ENCODE results near the gene NIF3L1.
A peak's percentile ranks its signal among the peaks of the same experiment; 100 is the strongest.

NIF3L1 gene, protein sequence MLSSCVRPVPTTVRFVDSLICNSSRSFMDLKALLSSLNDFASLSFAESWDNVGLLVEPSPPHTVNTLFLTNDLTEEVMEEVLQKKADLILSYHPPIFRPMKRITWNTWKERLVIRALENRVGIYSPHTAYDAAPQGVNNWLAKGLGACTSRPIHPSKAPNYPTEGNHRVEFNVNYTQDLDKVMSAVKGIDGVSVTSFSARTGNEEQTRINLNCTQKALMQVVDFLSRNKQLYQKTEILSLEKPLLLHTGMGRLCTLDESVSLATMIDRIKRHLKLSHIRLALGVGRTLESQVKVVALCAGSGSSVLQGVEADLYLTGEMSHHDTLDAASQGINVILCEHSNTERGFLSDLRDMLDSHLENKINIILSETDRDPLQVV

DNA sequence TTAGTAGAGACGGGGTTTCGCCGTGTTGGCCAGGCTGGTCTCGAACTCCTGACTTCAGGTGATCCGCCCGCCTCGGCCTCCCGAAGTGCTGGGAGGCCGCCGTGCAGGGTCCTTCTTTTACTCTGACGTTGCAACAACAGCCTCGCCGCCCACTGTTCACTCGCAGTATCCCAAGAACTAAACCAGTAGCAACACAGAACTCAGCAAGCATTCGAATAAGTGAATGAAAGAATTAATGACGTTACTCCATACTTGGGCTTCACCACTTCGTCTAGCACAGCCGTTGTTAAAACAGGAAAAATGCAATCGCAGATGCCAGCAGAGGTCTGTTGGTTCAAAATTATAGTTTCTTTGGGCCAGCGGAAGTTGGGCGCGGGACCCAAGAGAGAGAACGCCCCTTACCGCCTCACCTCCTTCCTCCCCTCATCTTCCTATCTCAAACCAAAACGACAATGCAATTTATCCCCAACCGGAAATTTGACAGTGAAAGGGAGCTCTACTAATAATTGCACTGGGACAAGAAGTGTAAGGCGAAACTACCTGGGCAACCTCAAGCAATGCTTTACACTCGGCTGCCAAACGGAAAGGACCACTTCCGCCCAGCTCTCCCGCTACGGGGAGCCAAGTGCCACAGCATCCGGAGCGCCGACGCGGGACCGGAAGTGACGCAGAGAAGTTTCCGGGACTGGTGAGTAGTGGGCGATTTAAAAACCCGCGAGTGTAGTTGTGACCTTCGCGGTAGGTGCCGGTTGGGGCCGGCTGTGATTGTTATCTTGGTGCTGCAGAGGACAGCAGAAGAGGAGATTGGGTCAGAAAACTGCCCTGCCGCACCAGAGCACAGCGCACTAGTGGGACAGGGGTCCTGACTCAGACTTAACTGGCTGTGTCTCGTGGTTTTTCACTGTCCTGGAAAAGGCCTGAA lies at the start of gene NIF3L1, which contains the start of gene PPIL3:
TSS of gene NIF3L1 (plus strand) at position 668 of the 922 bp plus-strand sequence. CDS start 2,573 bp downstream, outside the sequence.
TSS of gene PPIL3 (minus strand) at position 374 of the 922 bp plus-strand sequence. CDS start 1,462 bp downstream, outside the sequence.
- peak; percentile 99 for DNase-seq

DNA sequence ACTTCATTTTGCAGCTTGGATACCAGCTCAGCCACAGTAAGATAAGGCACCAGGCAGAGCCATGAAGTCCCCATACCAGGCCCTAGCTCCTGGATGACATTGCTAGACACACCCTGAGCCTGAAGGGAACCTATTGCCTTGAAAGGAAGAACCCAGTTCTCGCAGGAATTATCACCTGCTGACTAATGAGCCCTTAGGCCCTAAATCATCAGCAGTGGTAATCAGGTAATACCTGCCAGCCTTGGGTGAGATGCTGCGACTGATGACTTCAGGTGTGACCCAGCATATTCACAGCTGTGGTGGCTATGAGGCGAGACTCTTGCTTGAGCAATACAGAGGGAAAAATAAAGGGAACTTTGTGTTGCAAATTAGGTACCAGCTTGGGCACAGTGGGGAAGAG lies 49.7 kb upstream of the NIF3L1 start:
- DNase-seq = no peak

DNA sequence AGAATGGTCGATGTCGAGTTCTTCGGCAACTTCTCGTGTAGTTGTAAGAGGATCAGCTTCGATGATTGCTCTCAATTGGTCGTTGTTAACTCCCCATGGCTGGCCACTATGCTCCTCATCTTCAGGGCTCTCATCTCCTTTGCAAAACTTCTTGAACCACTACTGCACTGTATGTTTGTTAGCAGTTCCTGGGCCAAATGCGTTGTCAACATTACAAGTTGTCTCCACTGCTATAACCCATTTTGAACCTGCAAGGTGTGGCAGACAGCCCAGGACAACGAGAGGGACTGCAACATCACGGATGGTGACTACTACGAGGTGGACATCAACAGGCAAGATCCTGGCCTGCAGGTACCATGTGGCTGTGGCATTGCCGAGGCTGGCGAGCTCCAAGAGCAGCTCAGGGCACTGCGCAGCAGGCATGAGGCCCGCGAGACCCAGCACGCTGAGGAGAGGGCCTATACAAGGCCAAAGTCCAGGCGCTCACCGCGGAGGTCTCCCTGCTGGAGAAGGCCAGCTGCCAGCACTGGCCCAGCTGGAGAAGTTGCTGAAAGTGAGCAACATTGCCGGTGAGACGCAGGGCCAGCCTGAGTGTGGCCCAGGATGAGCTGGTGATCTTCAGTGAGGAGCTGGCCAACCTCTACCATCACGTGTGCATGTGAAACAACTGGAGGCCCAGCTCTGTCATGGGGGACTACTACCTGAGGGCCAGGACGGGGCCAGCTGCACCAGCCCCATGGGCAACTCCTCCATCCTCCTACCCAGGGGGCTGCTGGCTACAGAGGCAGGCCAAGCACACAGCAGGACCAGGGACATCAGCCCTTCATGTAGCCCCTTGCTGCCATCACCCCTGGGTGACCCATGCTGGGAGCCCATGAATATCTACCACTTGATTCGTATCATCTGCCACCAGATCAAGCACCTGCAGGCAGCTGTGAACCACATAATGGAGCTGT lies 44.9 kb upstream of the NIF3L1 start:
- DNase-seq = no peak

DNA sequence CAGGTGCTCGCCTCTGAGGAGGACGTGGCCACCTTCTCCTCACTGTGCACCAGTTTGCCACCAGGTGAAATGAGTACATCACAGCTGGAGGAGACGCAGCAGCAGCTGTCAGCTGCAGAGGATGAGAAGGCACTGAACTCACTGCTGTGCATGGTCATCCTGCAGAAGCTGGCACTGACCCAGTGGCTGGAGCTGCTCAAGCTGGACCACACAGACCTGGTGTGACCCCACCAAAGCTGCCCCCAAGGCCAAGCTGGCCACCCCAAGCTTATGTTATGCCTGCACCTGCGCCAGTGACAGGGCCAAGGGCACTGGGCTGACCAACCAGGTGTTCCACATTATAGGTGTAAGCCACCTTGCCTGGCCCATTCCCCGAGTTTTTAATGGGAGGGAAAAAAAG lies 44.0 kb upstream of the NIF3L1 start:
- DNase-seq = no peak

DNA sequence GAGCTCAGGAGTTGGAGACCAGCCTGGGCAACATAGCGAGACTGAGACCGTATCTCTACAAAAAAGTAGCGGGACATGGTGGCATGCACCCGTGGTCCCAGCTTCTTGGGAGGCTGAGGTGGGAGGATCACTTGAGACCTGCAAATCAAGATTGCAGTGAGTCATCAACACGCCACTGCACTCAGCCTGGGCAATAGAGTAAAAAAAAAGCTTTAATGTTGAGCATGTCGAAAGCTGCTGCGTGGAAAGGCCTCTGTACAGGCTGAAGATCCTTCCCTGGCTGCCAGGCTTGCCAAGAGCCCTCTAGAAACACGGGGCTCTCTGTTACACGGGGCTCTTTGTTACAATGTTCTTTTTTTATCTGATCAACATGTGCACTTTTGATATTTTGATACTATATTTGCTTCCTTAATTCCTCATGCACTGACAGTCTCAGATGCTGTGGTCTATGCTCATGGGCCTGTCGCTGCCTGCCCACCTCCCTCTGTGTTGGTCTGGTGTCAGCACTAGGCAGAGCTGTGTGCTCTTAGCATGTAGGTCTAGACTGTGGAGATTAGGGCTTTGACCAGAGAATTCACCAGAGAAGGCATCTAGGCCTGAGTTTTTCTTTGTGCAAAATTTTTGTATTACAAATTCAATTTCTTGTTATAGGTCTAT lies 43.4 kb upstream of the NIF3L1 start:
- DNase-seq = no peak

DNA sequence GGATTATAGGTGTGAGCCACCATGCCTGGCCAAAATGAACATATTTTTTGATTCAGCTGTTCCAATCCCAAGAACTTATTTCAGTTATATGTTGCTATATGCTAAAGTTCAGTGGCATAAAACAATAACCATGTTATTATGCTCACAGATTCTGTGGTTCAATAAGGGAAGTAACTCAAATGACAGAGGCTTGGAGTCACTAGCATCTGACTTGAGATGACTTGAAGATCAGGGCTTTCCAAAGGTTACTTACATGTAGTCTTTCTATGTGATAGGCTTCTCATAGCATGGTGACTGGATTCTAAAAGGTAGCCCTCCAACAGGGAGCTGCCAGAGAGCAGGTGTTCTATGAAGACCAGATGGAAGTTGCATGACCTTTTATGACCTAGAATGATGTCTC lies 41.9 kb upstream of the NIF3L1 start:
- no peak for DNase-seq

DNA sequence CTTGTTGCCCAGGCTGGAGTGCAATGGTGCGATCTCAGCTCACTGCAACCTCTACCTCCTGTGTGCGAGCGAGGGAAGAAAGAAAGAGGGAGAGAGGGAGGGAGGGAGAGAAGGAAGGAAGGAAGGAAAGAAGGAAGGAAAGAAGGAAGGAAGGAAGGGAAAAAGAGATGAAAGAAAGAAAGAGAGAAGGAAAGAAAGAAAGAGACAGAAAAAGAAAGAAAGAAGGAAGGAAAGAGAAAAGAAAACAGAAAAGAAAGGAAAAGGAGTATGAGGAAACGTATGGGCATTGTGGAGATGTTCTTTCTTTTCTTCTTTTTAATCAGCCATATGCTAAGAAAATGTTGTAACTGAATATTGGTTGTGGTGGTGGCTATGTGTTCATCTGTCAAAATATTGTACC lies 41.2 kb upstream of the NIF3L1 start:
- no peak for DNase-seq

DNA sequence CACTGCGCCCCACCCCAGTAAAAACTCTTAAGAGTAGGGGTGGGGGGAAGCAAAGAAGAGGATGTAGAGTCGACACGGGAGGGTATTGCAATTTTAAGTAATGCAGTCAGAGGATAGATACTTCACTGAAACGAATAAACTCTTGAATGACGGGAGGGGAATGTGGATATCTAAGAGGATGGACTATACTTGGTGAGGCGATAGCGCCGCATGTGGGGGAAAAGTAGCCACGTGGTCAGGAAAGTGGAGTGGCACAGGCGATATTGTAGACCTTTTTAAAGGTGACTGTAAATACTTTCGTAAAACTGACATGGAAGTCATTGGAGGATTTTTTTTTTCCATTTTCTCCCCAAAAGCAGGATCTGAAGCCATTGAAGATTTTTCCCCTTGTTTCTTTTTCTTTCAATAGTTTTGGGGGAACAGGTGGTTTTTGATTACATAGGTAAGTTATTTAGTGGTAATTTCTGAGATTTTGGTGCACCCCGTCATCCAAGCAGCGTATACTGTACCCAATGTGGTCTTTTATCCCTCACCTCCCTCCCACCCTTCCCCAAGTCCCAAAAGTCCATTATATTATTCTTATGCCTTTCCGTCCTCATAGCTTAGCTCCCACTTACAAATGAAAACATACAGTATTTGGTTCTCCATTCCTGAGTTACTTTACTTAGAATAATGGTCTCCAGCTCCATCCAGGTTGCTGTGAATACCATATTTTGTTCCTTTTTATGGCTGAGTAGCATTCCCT lies 38.5 kb upstream of the NIF3L1 start:
- DNase-seq = no peak

DNA sequence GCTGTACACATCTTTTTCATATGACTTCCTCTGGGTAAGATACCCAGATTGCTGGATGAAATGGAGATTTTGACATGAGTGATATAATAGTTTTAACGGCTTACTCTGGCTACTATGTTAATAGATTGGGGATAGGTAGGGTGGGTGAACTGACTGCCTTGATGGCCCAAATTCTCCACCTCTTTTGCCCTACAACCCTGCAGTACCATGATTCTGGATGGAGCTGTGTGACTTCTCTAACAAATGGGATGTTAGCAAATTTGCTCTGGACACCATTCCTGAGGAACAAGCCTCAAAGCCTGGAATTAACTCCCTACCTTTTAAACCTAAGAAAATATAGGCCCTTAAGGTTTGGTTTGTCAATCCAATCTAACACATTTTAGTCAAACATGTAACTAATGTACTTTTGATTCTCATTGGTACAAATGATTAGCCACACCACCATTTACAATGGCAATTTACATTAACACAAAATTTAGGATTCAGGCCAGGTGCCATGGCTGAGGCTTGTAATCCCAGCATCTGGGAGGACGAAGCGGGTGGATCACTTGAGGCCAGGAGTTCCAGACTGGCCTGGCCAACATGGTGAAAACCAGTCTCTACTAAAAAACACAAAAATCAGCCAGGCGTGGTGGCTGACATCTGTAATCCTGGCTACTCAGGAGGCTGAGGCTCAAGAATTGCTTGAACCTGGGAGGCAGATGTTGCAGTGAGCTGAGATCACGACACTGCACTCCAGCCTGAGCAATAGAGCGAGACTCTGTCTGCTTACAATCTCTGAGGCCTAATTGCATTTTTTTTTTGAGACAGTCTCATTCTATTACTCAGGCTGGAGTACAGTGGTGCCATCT lies 37.5 kb upstream of the NIF3L1 start:
- DNase-seq = no peak

DNA sequence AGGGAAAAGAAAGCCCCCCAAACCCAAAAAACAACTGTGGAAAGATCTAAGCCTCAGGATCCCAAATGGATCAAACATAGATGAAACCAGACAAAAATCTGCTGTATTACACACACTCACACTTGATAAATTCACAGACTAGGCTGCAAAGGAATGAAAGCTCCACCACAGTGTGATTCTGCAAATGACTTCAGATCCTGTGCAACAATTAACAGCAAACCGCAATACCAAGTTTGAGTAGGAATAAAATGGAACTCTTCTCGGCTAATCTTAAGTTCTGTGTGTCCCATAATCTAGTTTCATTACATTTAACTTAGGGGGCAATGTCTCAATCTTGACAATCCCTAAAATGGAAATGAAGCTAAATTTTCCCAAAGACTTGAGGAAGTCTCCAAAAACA lies 36.6 kb upstream of the NIF3L1 start:
- no peak for DNase-seq

DNA sequence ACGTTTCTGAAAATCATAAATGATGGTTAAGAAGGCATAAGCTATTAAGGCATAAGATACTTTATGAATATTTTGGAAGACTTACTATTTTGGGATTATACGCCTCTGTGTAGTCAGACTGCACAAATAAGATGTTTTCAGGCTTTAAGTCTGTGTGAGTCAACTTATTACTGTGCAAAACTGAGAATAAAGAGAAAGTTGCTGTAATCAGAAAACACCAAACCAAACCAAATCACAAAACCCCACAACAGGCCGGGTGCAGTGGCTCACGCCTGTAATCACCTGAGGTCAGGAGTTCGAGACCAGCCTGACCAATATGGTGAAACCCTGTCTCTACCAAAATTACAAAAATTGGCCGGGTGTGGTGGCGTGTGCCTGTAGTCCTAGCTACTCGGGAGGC lies 32.4 kb upstream of the NIF3L1 start:
- DNase-seq = no peak

DNA sequence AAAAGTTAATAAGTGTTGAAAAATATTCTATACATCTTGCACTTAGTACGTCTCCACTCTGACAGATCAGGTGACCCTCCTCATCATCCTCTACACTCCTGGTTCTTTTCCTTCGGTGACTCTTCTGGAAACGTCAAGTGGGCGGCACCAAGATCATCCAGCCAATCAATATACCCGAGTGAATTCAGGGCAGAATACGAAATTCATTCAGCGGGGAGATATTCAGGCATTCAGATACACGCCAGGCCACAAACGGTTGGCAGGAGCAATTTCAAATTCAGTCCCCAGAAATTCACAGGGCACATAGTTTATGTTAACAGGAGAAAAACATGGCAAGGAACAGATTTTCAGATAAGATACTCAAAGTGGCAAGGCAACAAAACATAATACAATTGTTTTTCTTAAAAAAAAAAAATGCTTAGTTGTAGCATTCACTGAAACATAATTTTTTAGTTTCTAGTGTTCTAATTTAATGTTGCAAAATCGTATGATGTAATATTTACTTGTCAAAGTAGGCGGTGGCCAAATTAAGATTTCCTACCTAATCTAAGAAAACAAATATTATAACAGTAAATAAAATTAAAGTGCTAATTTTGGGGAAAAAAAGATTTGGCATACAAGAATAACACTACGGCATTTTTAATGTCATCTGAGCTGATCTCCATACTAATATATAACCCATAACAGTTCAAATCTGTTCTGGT lies 28.9 kb upstream of the NIF3L1 start:
- peak; percentile 31 for DNase-seq

DNA sequence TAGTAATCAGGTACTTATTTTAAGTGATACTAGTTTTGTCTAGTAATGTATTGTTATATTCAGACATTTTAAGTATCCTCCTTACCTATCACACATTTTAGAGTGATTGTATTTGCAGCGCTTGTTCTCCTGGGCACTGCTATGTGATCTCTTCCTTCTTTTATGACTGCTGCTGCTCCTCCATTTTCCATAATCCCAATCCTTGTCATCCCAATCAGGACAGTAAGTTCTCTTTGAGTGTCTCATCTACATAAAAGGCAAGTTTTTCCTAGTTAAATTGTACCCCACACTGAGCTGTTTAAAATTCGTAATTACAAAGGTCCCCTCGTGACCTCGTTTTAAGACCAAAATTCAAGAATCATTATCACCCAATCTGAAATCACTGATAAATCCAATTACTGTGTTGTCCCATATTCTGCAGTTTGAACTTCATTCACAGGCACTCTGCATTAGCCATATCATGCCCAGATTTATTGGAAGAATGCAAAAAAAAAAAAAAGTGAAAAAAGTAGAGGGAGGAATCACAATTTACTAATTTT lies 27.5 kb upstream of the NIF3L1 start:
- DNase-seq = no peak

DNA sequence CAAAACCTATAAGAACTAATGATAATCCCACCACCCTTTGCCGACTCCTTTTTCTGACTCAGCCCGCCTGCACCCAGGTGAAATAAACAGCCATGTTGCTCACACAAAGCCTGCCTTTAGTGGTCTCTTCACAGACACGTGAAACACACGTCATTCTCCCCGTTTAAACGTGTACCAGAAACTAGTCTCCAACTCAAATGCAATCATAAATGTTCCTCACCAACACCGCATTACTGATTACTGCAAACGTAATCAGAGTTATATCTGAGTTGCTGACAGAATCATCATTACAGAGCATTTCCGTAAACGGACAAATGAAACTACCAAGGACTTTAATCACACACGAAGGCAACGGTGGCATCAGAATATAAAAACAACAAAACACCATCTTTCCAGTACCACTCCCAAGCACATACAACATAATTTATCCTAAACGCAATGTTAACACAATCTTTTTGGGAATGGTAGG lies 26.6 kb upstream of the NIF3L1 start:
- DNase-seq = peak; percentile 81

DNA sequence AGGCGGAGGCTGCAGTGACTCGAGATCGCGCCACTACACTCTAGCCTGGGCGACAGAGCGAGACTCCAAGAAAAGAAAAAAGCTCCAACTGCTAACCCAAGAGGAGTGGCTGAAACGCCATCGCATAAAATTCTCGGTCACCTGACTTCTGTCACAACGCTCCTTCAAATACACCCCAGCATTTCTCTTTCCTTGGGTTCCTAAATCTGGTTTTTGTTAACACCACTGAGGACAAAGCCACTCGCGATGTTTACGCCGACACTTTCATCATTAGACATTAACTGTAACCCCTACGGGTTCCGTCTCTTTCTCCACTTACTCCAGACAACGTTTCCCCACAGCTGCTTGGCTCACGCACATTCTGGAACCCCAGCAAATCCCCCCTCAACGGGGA lies 25.4 kb upstream of the NIF3L1 start:
- DNase-seq = peak; percentile 27

DNA sequence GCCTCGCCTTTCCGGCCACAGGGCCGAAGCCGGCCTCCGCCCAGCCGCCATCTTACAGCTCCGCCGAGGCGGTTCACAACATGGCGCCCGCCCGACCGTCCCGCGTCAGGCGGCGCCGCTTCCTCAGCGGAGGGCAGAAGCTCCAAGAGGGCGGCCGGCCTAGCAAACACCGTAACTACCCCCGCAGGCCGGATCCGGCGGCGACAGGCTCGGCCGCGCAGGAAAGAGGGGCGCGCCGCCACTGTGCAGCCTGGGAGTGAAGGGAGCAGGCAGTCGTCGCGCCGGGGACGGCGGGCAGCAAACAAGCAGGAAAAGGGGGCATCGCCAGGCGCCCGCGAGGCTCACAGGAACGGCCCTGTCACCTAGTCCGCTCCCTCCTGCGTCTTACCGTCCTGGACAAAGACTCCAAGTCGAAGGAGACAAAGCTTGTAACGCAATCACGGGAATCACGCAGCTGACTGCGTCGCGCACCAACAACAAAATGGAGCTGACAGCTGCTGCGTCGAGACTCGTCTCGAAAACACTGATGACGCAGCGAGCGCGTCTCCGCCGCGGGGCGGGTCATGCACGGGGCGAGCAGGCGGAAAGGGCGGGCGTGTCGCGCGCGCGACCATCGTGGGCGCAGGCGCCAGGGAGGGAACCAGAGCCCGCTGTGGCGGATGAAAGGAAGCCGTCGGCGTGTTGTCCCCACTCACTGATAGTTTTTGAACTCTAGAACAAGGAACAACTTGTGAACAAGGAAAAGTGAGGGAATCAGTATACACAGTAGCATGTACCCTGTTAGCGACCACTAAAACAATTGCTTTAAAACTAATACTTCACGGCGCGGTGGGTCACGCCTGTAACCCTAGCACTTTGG lies 24.8 kb upstream of the NIF3L1 start, which contains the start of gene CLK1:
TSS of gene CLK1 (minus strand) at position 483 of the 859 bp plus-strand sequence. CDS start 2,796 bp downstream, outside the sequence.
- DNase-seq = peak; percentile 98

DNA sequence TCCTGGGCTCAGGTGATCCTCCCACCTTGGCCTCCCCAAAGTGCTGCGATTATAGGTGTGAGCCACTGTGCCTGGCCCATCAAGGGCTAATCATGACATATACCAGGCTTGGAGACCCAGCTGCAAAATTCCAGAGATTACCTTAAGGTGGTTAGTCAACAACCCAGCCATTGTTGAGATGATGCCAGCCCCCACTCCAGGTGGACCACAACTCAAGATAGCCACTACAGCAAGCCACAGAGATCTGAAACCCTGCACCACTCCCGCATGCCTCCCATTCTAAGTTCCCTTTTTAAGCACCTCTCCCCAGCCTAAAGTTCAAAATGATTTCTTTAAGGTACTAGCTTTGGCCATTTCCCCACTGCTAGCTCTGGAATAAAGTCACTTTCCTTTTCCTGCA lies 20.2 kb upstream of the NIF3L1 start:
- no peak for DNase-seq

DNA sequence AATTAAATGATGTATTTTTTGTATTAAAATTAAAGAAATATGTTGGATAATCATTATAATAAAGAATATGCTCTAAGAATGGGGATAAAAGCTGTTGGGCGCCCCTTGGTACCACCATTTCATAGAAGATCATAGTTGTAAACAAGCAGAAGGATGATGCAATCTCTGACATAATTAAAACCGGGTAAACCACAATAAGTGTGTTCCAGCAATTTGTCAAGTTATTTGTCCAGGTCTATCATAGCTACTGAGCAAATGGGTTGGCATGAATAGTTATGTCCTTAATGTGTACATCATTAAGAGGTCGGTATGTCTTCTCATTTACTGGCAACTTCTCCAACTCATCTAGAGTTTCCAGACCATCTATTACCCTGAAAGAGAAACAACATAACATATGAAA lies 18.0 kb upstream of the NIF3L1 start:
- no peak for DNase-seq

All from activated CD4-positive, alpha-beta T cell treated with anti-CD3 and anti-CD28 coated beads, Interleukin-2, Interleukin-6, amounts not matched to agents 100 ng/mL and 50 ng/mL, durations not matched to agents 16 hours and 8 hours (primary cell).